Heart left ventricle (tissue), 16 donors: ENCODE results near the gene SLC35F3. TPM values are rescaled to one million over a fixed set of nuclear protein-coding genes. Genes with fewer than 3 reads are reported as not detected.

Experiments used
- ATAC-seq, 4 donors: fragments of 200-7000 bp; cut with Tn5 transposase; one replicate each; pipeline ENCODE4 v1.9.1; 2020 to 2022; ENCODE audit warnings: moderate library complexity in 4 of 4, mild to moderate bottlenecking in 3 of 4, moderate number of reproducible peaks in 1 of 4
- DNase-seq, 5 donors: peaks; one replicate each; pipeline ENCODE4 v3.0.0-alpha.2; 2020
- H3K27ac ChIP-seq, 12 donors: fragments of 200-600 bp; sonication (generic) in 4 of 12; one replicate each; pipeline versions ENCODE4 v1.5.0 to v1.8.0; 2016 to 2022; ENCODE audit warnings: mild to moderate bottlenecking in 2 of 12
- H3K27me3 ChIP-seq, 9 donors: fragments of 200-600 bp; sonication (generic) in 2 of 9; one replicate each; pipeline versions ENCODE4 v1.5.1 to v1.8.0; 2016 to 2022; ENCODE audit warnings: mild to moderate bottlenecking in 3 of 9
- H3K36me3 ChIP-seq, 9 donors: fragments of 200-600 bp; sonication (generic) in 2 of 9; one replicate each; pipeline versions ENCODE4 v1.5.0 to v1.8.0; 2018 to 2022; ENCODE audit warnings: mild to moderate bottlenecking in 2 of 9
- H3K4me1 ChIP-seq, 12 donors: fragments of 200-600 bp; sonication (generic) in 4 of 12; one replicate each; pipeline versions ENCODE4 v1.5.0 to v1.8.0; 2016 to 2022; ENCODE audit warnings: mild to moderate bottlenecking in 3 of 12
- H3K4me3 ChIP-seq, 12 donors: fragments of 200-600 bp; sonication (generic) in 4 of 12; one replicate each; pipeline versions ENCODE4 v1.5.0 to v1.8.0; 2017 to 2022; ENCODE audit warnings: mild to moderate bottlenecking in 9 of 12, moderate library complexity in 4 of 12
- H3K9me3 ChIP-seq, 12 donors: fragments of 200-600 bp; sonication (generic) in 4 of 12; one replicate each; pipeline versions ENCODE4 v1.5.0 to v1.8.0; 2016 to 2022; ENCODE audit warnings: mild to moderate bottlenecking in 1 of 12
- CTCF ChIP-seq, 12 donors: fragments of 200-600 bp; sonication (generic) in 4 of 12; IDR thresholded peaks; one replicate each; pipeline versions ENCODE4 v1.5.0 to v1.8.0; 2018 to 2022; ENCODE audit warnings: antibody characterized with exemption in 12 of 12, mild to moderate bottlenecking in 5 of 12
- POLR2A ChIP-seq, 2 donors: fragments of 450-650 bp; IDR thresholded peaks; one replicate each; pipeline ENCODE4 v1.6.1; 2017; ENCODE audit warnings: antibody characterized with exemption in 2 of 2, mild to moderate bottlenecking in 2 of 2, moderate library complexity in 2 of 2
- WGBS, 4 donors: extraction: QIAGEN DNeasy Blood & Tissue Kit in 2 of 4; methylation state at CpG; one replicate each; pipeline versions ENCODE4 v1.1.5 to v1.1.7; 2013 to 2018; 5-methylcytosine and 5-hydroxymethylcytosine counted together
- intact Hi-C, 10 donors: fragments of 100-400 bp; cut with DNase I; formaldehyde crosslinking; loops; one replicate each; pipeline versions ENCODE4 v1.11.1 to v1.14.2; 2022
- polyA plus RNA-seq, 2 donors: library from polyadenylated mRNA; stranded (reverse); fragments of 200-250 nt; gene quantifications; one replicate each; pipeline ENCODE4 v1.2.3, GENCODE V29; 2013
- total RNA-seq, 9 donors: library from RNA; depleted of rRNA in 2 of 9; stranded (reverse); fragments of >200 nt in 2 of 9; fragmentation: NEBNext Ultra II Directional in 3 of 9; extraction: Animal tissue kit (Norgen Biotek cat#: 25700) in 3 of 9; gene quantifications; one replicate each; pipeline versions ENCODE4 v1.1.0 to v1.2.4, GENCODE V29; 2016 to 2023
- donor health status: ischemic (EF 13 %, LVEDD 7.1; RV severe dilation, severe dysfunction).
- donor health status: healthy with polysubstance abuse.
- donor health status: DM: no; HTN: yes; CAD: no.
- donor health status: DM: no; HTN: no; CAD: no.
- donor health status: ischemic (EF 25% LVEDD 6.9; RV normal size, moderate dysfunction).
- donor health status: ischemic (EF 25% LVEDD 5.7; RV mildly dilated, moderate dysfunction).
- donor health status: healthy.
- donor health status: DM: yes; HTN: yes; CAD: no.
- donor health status: ischemic (EF 35%, LVEDD 5.7; RV mildly dilated, moderate dysfunction).
- donor health status: nonischemic (EF 11% LVEDD 7.7; RV severe dilation, severe dysfunction).
- donor health status: DM: yes; HTN: yes; CAD: no.
- donor health status: PGD.
- donor health status: ischemic (EF 29% LVEDD 5.4; RV normal size, mild dysfunction).
- donor health status: nonischemic (EF 23%, LVEDD 6.1; RV moderate dilation, normal function).

SLC35F3 gene
- total and polyA plus RNA-seq, 11 donors, result 0.03 to 0.11 (median 0.11) TPM; not detected in 8

- intact Hi-C loops, result loop anchor here in 1 of 10 donors (10.0 kb wide), 1 partner anchor 174 kb away; no protein-coding TSS in a partner anchor
- no peak overlapping the region for H3K27ac ChIP-seq
- 69 to 88% (median 79%) methylated on average over 2 of the region's 2 CpGs for WGBS, 4 donors
- H3K36me3 ChIP-seq, result no peaks in the 10 kb centered on the region
- no peak overlapping the region for H3K4me3 ChIP-seq
- peaks cover 0 to 8% (median 0%) of the 10 kb centered on the region in 9 donors for H3K27me3 ChIP-seq
- H3K9me3 ChIP-seq, result no peaks in the 10 kb centered on the region
- no peak for ATAC-seq
- DNase-seq, result no peak
- no peaks in the 10 kb centered on the region for H3K4me1 ChIP-seq
- TF ChIP-seq POLR2A (IDR thresholded peaks at IDR 0.05), result no peak
- no peak for TF ChIP-seq CTCF (IDR thresholded peaks at IDR 0.05)
These were observed 236.5 kb downstream of the SLC35F3 start for GRCh38 chr1:234141006-234141405.

- H3K27ac ChIP-seq, result no peak overlapping the region
- DNase-seq, result no peak
- no peak overlapping the region for H3K4me3 ChIP-seq
- no peak for ATAC-seq
- H3K4me1 ChIP-seq, result no peaks in the 10 kb centered on the region
- H3K9me3 ChIP-seq, result peaks cover 0 to 6% (median 0%) of the 10 kb centered on the region in 12 donors
- 75 to 83% (median 81%) methylated on average over 2 of the region's 2 CpGs for WGBS, 4 donors
- peaks cover 0 to 12% (median 2%) of the 10 kb centered on the region in 9 donors for H3K27me3 ChIP-seq
- intact Hi-C loops, result loop anchor here in 1 of 10 donors (10.0 kb wide), 1 partner anchor 171 kb away; no protein-coding TSS in a partner anchor
- TF ChIP-seq CTCF (IDR thresholded peaks at IDR 0.05) (no peak), POLR2A (IDR thresholded peaks at IDR 0.05) (no peak)
- no peaks in the 10 kb centered on the region for H3K36me3 ChIP-seq
These were observed 239.2 kb downstream of the SLC35F3 start for GRCh38 chr1:234143681-234144080.

DNA sequence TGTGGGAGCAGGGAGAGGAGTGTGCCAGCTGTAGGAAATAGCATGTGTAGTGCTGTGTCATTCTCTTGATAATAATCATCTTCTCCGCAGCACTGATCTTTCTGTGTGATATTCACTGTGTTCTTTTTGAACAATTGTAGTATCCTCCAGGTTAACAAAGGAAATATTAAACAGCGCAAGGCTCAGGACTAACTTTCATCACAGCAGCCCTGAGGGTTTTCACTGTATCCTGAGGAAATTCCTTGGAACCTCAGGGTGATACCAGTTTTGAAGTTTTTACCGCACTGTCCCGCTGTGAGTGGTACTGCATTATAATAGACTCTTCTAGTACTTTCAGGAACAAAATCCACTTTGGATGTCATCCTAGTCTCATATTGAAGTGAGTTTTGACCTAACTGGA is 240.4 kb downstream of the SLC35F3 start:
- Histone ChIP-seq H3K4me1 (no peaks in the 10 kb centered on the region), H3K36me3 (no peaks in the 10 kb centered on the region), H3K4me3 (no peak overlapping the region), H3K27ac (no peak overlapping the region), H3K9me3 (peaks cover 0 to 6% (median 0%) of the 10 kb centered on the region in 12 donors), H3K27me3 (peaks cover 0 to 22% (median 7%) of the 10 kb centered on the region in 9 donors)
- WGBS, 4 donors, result 78 to 84% (median 80%) methylated on average over 4 of the region's 4 CpGs
- DNase-seq (no peak), ATAC-seq (no peak)
- intact Hi-C loops, result loop anchor here in 1 of 10 donors (10.0 kb wide), 1 partner anchor 170 kb away; no protein-coding TSS in a partner anchor
- TF ChIP-seq CTCF (IDR thresholded peaks at IDR 0.05) (no peak), POLR2A (IDR thresholded peaks at IDR 0.05) (no peak)

DNA sequence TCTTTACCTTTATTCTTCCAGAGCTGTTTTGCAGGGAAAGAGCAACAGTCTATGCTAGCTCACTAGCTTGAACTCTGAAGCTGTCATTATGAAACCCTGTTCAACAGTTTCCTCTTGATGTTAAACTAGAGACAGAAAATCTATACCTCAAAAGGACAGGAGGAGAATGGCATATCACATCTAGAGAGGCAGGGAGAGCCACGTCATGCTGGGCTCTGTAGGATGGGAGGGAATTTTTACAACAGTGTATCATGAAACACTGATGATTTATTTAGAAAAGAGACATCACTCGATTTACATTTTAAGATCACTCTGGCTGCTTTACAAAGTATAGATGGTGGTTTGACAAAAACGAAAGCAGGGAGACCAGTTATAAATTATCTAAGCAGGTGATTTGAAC is 243.9 kb downstream of the SLC35F3 start:
- Histone ChIP-seq H3K4me3 (no peak overlapping the region), H3K27ac (no peak overlapping the region), H3K27me3 (peaks cover 0 to 19% (median 7%) of the 10 kb centered on the region in 9 donors), H3K9me3 (peaks cover 0 to 6% (median 0%) of the 10 kb centered on the region in 12 donors), H3K36me3 (no peaks in the 10 kb centered on the region), H3K4me1 (no peaks in the 10 kb centered on the region)
- 65 to 69% (median 67%) methylated on average over 3 of the region's 3 CpGs for WGBS, 4 donors
- DNase-seq (no peak), ATAC-seq (no peak)
- TF ChIP-seq CTCF (IDR thresholded peaks at IDR 0.05) (no peak), POLR2A (IDR thresholded peaks at IDR 0.05) (no peak)
- intact Hi-C loops, result loop anchor here in 1 of 10 donors (10.0 kb wide), 1 partner anchor 166 kb away; no protein-coding TSS in a partner anchor
